ENCODE results near the gene BEAN1. TPM values are rescaled to one million over a fixed set of nuclear protein-coding genes. Genes with fewer than 3 reads are reported as not detected.

BEAN1 gene
- total and polyA plus RNA-seq, 2 experiments from 2014 or later, result 0.07 to 0.10 TPM

- H3K9me2 ChIP-seq (ENCODE audit: insufficient read depth), result no peaks in the 10 kb centered on the region
- H2AFZ ChIP-seq, result no peak overlapping the region
- no peaks in the 10 kb centered on the region for H3K27me3 ChIP-seq (ENCODE audit: insufficient read depth)
- DNase-seq (ENCODE audit: low spot score) (no peak), ATAC-seq (no peak)
- H3K79me2 ChIP-seq (replicated peaks; ENCODE audit: insufficient read depth), result no peaks in the 10 kb centered on the region
- H3K4me1 ChIP-seq (ENCODE audit: insufficient read depth), result no peaks in the 10 kb centered on the region
- H3K4me2 ChIP-seq, result no peak overlapping the region
- TF ChIP-seq POLR2AphosphoS5 (IDR thresholded peaks at IDR 0.05; ENCODE audit: low read depth), result no peak
- no peak for TF ChIP-seq CREB1 (CRISPR knock-in tag; IDR thresholded peaks at IDR 0.05; ENCODE audit: low read depth)
- no peak for TF ChIP-seq NANOG (IDR thresholded peaks at IDR 0.05; ENCODE audit: borderline replicate concordance)
- TF ChIP-seq, protein P1, sequence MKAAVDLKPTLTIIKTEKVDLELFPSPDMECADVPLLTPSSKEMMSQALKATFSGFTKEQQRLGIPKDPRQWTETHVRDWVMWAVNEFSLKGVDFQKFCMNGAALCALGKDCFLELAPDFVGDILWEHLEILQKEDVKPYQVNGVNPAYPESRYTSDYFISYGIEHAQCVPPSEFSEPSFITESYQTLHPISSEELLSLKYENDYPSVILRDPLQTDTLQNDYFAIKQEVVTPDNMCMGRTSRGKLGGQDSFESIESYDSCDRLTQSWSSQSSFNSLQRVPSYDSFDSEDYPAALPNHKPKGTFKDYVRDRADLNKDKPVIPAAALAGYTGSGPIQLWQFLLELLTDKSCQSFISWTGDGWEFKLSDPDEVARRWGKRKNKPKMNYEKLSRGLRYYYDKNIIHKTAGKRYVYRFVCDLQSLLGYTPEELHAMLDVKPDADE (IDR thresholded peaks at IDR 0.05), result no peak
- TF ChIP-seq JUNB (IDR thresholded peaks at IDR 0.05; ENCODE audit: unreplicated experiment), result no peak
- TF ChIP-seq ZNF462 (CRISPR knock-in tag; IDR thresholded peaks at IDR 0.05), result no peak
- no peak for TF ChIP-seq ZNF331 (CRISPR knock-in tag; IDR thresholded peaks at IDR 0.05; ENCODE audit: low read depth)
- TF ChIP-seq ZNF114 (CRISPR knock-in tag; IDR thresholded peaks at IDR 0.05), result no peak
- TF ChIP-seq, protein P2, sequence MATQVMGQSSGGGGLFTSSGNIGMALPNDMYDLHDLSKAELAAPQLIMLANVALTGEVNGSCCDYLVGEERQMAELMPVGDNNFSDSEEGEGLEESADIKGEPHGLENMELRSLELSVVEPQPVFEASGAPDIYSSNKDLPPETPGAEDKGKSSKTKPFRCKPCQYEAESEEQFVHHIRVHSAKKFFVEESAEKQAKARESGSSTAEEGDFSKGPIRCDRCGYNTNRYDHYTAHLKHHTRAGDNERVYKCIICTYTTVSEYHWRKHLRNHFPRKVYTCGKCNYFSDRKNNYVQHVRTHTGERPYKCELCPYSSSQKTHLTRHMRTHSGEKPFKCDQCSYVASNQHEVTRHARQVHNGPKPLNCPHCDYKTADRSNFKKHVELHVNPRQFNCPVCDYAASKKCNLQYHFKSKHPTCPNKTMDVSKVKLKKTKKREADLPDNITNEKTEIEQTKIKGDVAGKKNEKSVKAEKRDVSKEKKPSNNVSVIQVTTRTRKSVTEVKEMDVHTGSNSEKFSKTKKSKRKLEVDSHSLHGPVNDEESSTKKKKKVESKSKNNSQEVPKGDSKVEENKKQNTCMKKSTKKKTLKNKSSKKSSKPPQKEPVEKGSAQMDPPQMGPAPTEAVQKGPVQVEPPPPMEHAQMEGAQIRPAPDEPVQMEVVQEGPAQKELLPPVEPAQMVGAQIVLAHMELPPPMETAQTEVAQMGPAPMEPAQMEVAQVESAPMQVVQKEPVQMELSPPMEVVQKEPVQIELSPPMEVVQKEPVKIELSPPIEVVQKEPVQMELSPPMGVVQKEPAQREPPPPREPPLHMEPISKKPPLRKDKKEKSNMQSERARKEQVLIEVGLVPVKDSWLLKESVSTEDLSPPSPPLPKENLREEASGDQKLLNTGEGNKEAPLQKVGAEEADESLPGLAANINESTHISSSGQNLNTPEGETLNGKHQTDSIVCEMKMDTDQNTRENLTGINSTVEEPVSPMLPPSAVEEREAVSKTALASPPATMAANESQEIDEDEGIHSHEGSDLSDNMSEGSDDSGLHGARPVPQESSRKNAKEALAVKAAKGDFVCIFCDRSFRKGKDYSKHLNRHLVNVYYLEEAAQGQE (IDR thresholded peaks at IDR 0.05; ENCODE audit: unreplicated experiment), result no peak
- TF ChIP-seq STAT1 (IDR thresholded peaks at IDR 0.05; ENCODE audit: unreplicated experiment), result no peak
- TF ChIP-seq, protein P3, sequence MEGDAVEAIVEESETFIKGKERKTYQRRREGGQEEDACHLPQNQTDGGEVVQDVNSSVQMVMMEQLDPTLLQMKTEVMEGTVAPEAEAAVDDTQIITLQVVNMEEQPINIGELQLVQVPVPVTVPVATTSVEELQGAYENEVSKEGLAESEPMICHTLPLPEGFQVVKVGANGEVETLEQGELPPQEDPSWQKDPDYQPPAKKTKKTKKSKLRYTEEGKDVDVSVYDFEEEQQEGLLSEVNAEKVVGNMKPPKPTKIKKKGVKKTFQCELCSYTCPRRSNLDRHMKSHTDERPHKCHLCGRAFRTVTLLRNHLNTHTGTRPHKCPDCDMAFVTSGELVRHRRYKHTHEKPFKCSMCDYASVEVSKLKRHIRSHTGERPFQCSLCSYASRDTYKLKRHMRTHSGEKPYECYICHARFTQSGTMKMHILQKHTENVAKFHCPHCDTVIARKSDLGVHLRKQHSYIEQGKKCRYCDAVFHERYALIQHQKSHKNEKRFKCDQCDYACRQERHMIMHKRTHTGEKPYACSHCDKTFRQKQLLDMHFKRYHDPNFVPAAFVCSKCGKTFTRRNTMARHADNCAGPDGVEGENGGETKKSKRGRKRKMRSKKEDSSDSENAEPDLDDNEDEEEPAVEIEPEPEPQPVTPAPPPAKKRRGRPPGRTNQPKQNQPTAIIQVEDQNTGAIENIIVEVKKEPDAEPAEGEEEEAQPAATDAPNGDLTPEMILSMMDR (conservative IDR thresholded peaks at IDR 0.05; ENCODE audit: low read depth in 2 of 2), result no peak
- TF ChIP-seq EZH2 (IDR thresholded peaks at IDR 0.05; ENCODE audit: low read depth, unreplicated experiment), result no peak
- no peak for TF ChIP-seq EZH2phosphoT487 (IDR thresholded peaks at IDR 0.05; ENCODE audit: unreplicated experiment)
- H3K4me3 Mint-ChIP-seq, result no peak overlapping the region
- no peak overlapping the region for H3K4me3 ChIP-seq
- H3K36me3 ChIP-seq (ENCODE audit: insufficient read depth), result no peaks in the 10 kb centered on the region
- H3K27me3 Mint-ChIP-seq (ENCODE audit: insufficient read depth, low read depth, poor library complexity), result peaks cover 10% of the 10 kb centered on the region
- H3K27ac ChIP-seq (ENCODE audit: low read depth), result no peak overlapping the region
- H3K36me3 Mint-ChIP-seq (ENCODE audit: low read depth), result no peaks in the 10 kb centered on the region
- H4K20me1 ChIP-seq (replicated peaks; ENCODE audit: insufficient read depth), result no peaks in the 10 kb centered on the region
- H3K27ac Mint-ChIP-seq, result peak overlapping the region; percentile 6; the same call in 1 of the 2 replicates
- H3F3A ChIP-seq (replicated peaks; ENCODE audit: low read depth), result no peaks in the 10 kb centered on the region
- peaks cover 11% of the 10 kb centered on the region; the same call in 1 of the 3 replicates for H3K4me1 Mint-ChIP-seq
- no peaks in the 10 kb centered on the region for H3K9me3 Mint-ChIP-seq
Measured at GRCh38 chr16:66440271-66440802, 13.2 kb downstream of the BEAN1 start.

Measured in GM23338 (cell line).